OCI-LY1 (cell line): ENCODE measurements around the gene PTPRN2.

Experiments used
- H2AFZ ChIP-seq: fragments of 200-600 bp; sonication (generic), shearing (Covaris generic); 2 replicates; pipeline ENCODE4 v1.6.0; 2014; ENCODE audit warnings: antibody characterized with exemption, mild to moderate bottlenecking, low read length
- H3F3A ChIP-seq: fragments of 200-600 bp; sonication (generic), shearing (Covaris generic); 2 replicates; pipeline ENCODE4 v1.6.0; 2014; ENCODE audit warnings: mild to moderate bottlenecking, antibody characterized with exemption, low read length, moderate library complexity; ENCODE audit not compliant: insufficient read depth
- H3K27ac ChIP-seq: fragments of 200-600 bp; sonication (generic); 2 replicates; pipeline ENCODE4 v1.5.1; 2014; ENCODE audit warnings: low read length, mixed run types, mild to moderate bottlenecking, low read depth; ENCODE audit not compliant: poor library complexity, severe bottlenecking
- H3K27me3 ChIP-seq: fragments of 200-600 bp; sonication (generic); 2 replicates; pipeline ENCODE4 v1.6.0; 2014; ENCODE audit warnings: antibody characterized with exemption, mild to moderate bottlenecking, low read length, moderate library complexity; ENCODE audit not compliant: insufficient read depth
- H3K36me3 ChIP-seq: fragments of 200-600 bp; sonication (generic); 2 replicates; pipeline ENCODE4 v1.6.1; 2014; ENCODE audit warnings: mild to moderate bottlenecking, antibody characterized with exemption, low read length, moderate library complexity, mixed read lengths; ENCODE audit not compliant: insufficient read depth
- H3K4me1 ChIP-seq: fragments of 200-600 bp; sonication (generic); 2 replicates; pipeline ENCODE4 v1.5.1; 2014; ENCODE audit warnings: mild to moderate bottlenecking, low read length, moderate library complexity; ENCODE audit not compliant: insufficient read depth, severe bottlenecking
- H3K4me2 ChIP-seq: fragments of 200-600 bp; sonication (generic), shearing (Covaris generic); 2 replicates; pipeline ENCODE4 v1.6.1; 2014; ENCODE audit warnings: low read length
- H3K4me3 ChIP-seq: fragments of 200-600 bp; sonication (generic); 2 replicates; pipeline ENCODE4 v1.5.1; 2014; ENCODE audit warnings: low read length, low read depth, mild to moderate bottlenecking, mixed read lengths; ENCODE audit not compliant: poor library complexity, severe bottlenecking
- H3K79me2 ChIP-seq: fragments of 200-600 bp; shearing (Covaris generic); 2 replicates; pipeline ENCODE4 v1.6.1; 2016; ENCODE audit warnings: mixed run types, low read length, mixed read lengths; ENCODE audit not compliant: insufficient read depth
- H3K9ac ChIP-seq: fragments of 200-600 bp; sonication (generic), shearing (Covaris generic); 2 replicates; pipeline ENCODE4 v1.6.1; 2014; ENCODE audit warnings: mild to moderate bottlenecking, low read length, mixed read lengths
- H3K9me2 ChIP-seq: fragments of 200-600 bp; sonication (generic), shearing (Covaris generic); 2 replicates; pipeline ENCODE4 v1.6.1; 2014; ENCODE audit warnings: low read depth, mild to moderate bottlenecking, low read length, mixed read lengths
- H3K9me3 ChIP-seq: fragments of 200-600 bp; shearing (Covaris generic); 2 replicates; pipeline ENCODE4 v1.6.1; 2014; ENCODE audit warnings: low read length, mixed read lengths
- H4K20me1 ChIP-seq: fragments of 200-600 bp; sonication (generic), shearing (Covaris generic); 2 replicates; pipeline ENCODE4 v1.6.0; 2016; ENCODE audit warnings: mild to moderate bottlenecking, low read length; ENCODE audit not compliant: insufficient read depth
- EZH2 ChIP-seq: fragments of 200-600 bp; sonication (generic), shearing (Covaris generic); IDR thresholded peaks from 2 replicates; pipeline ENCODE4 v1.8.0; 2017; ENCODE audit warnings: borderline replicate concordance, mixed run types, mild to moderate bottlenecking, antibody characterized with exemption, low read length, moderate library complexity, mixed read lengths
- TF ChIP-seq, protein P1 (sequence below): fragments of 200-600 bp; sonication (generic), shearing (Covaris generic); IDR thresholded peaks from 2 replicates; pipeline ENCODE4 v1.5.1; 2017; ENCODE audit warnings: mild to moderate bottlenecking, antibody characterized with exemption, low read length, moderate library complexity, mixed read lengths

Gene PTPRN2

DNA sequence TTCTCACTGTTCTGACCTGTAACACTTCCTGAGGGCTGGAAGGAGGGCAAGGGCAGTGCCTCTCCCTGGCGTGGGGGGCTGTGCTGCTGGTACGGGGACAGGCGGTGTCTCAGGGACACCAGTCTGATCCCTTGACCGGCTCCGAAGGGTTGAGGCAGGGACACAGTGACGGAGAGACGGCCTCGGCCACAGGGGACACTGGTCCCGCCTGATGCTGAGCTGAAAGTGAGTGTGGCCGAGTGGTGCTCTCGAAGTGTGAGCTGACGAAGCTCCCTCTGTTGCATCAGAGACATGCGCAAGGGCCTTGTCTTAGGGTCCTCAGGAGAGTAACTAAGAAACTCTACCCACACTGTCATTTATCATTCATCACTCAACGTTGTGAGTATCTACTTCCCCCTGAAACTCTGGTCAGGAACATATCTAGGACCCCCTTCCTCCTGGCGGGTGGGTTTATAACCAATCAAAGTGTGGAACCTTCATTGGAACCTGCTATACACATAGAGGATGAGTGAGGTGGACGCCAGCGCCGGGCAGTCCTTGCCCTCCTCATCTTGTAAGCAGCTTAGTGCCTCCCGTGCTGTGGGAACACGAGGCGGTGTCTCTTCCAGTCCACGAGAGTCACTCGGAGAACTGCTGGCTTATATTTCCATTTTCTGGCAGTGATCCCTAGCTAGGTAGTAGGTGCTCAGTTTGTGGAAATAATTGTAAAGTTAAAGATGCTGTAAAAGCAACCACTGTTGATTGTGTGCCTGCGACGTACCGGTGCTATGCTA is 967.7 kb downstream of the PTPRN2 start:
- Histone ChIP-seq H3K9me2 (no peaks in the 10 kb centered on the region), H3K27ac (no peak overlapping the region), H3K27me3 (no peaks in the 10 kb centered on the region; the same call in 1 of the 2 replicates), H3K4me1 (no peaks in the 10 kb centered on the region), H3K79me2 (no peaks in the 10 kb centered on the region), H3K9me3 (no peaks in the 10 kb centered on the region), H3K4me3 (no peak overlapping the region), H3K36me3 (no peaks in the 10 kb centered on the region), H2AFZ (no peak overlapping the region), H4K20me1 (no peaks in the 10 kb centered on the region), H3K9ac (no peak overlapping the region), H3K4me2 (no peak overlapping the region), H3F3A (no peaks in the 10 kb centered on the region)
- TF ChIP-seq, protein P1, sequence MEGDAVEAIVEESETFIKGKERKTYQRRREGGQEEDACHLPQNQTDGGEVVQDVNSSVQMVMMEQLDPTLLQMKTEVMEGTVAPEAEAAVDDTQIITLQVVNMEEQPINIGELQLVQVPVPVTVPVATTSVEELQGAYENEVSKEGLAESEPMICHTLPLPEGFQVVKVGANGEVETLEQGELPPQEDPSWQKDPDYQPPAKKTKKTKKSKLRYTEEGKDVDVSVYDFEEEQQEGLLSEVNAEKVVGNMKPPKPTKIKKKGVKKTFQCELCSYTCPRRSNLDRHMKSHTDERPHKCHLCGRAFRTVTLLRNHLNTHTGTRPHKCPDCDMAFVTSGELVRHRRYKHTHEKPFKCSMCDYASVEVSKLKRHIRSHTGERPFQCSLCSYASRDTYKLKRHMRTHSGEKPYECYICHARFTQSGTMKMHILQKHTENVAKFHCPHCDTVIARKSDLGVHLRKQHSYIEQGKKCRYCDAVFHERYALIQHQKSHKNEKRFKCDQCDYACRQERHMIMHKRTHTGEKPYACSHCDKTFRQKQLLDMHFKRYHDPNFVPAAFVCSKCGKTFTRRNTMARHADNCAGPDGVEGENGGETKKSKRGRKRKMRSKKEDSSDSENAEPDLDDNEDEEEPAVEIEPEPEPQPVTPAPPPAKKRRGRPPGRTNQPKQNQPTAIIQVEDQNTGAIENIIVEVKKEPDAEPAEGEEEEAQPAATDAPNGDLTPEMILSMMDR: no peak
- TF ChIP-seq EZH2: no peak

- Histone ChIP-seq H3K4me2 (no peak overlapping the region), H3K27me3 (no peaks in the 10 kb centered on the region; the same call in 1 of the 2 replicates)
These were observed 968.6 kb downstream of the PTPRN2 start for GRCh38 chr7:157618823-157619606.

GRCh38 chr7:157618091-157618726 is 969.4 kb downstream of the PTPRN2 start:
- Histone ChIP-seq H3K9me3 (no peaks in the 10 kb centered on the region), H3K4me2 (no peak overlapping the region), H3F3A (no peaks in the 10 kb centered on the region), H3K36me3 (no peaks in the 10 kb centered on the region), H3K9ac (no peak overlapping the region), H3K4me1 (no peaks in the 10 kb centered on the region), H3K4me3 (no peak overlapping the region), H3K9me2 (no peaks in the 10 kb centered on the region), H4K20me1 (no peaks in the 10 kb centered on the region), H3K27ac (no peak overlapping the region), H3K27me3 (no peaks in the 10 kb centered on the region; the same call in 1 of the 2 replicates), H3K79me2 (no peaks in the 10 kb centered on the region), H2AFZ (no peak overlapping the region)
- no peak for TF ChIP-seq EZH2
- TF ChIP-seq, protein P1: no peak

More at GRCh38 chr7:157618823-157619606, 968.6 kb downstream of the PTPRN2 start:
- Histone ChIP-seq H3K36me3 (no peaks in the 10 kb centered on the region), H3K9me3 (no peaks in the 10 kb centered on the region), H3K9ac (no peak overlapping the region), H3K27ac (no peak overlapping the region), H3K4me3 (no peak overlapping the region), H3K9me2 (no peaks in the 10 kb centered on the region), H4K20me1 (no peaks in the 10 kb centered on the region), H2AFZ (no peak overlapping the region), H3F3A (no peaks in the 10 kb centered on the region), H3K79me2 (no peaks in the 10 kb centered on the region), H3K4me1 (no peaks in the 10 kb centered on the region)
- TF ChIP-seq, protein P1: no peak
- TF ChIP-seq EZH2: no peak
